Astrocyte (in vitro differentiated cells and primary cell): ENCODE data around the gene ZRANB1. TPM values are rescaled to one million over a fixed set of nuclear protein-coding genes. Genes with fewer than 3 reads are reported as not detected.

ENCODE experiments used
- DNase-seq: peaks from one replicate; pipeline ENCODE4 v3.0.0-alpha.2; 2010; ENCODE audit warnings: low read depth
- FAIRE-seq: peaks from 2 replicates; lab custom pipeline; 2011; peaks lifted over from hg19 to GRCh38; lab: Jason Lieb, UNC
- H2AFZ ChIP-seq: 2 replicates; pipeline ENCODE4 v1.6.0; 2012; ENCODE audit warnings: low read depth, low read length, inconsistent platforms
- H3K27ac ChIP-seq: 2 replicates; pipeline ENCODE4 v1.5.1; 2011; ENCODE audit warnings: low read depth, low read length, inconsistent platforms
- H3K27me3 ChIP-seq: 2 replicates; pipeline ENCODE4 v1.6.0; 2011; ENCODE audit warnings: low read length, inconsistent platforms; ENCODE audit not compliant: insufficient read depth
- H3K36me3 ChIP-seq: 2 replicates; pipeline ENCODE4 v1.5.1; 2011; ENCODE audit warnings: low read length, inconsistent platforms; ENCODE audit not compliant: insufficient read depth
- H3K4me1 ChIP-seq: 2 replicates; pipeline ENCODE4 v1.5.1; 2011; ENCODE audit warnings: low read length, inconsistent platforms; ENCODE audit not compliant: insufficient read depth
- H3K4me2 ChIP-seq: 2 replicates; pipeline ENCODE4 v1.6.0; 2012; ENCODE audit warnings: low read length, inconsistent platforms
- H3K4me3 ChIP-seq: 2 replicates; pipeline ENCODE4 v1.5.1; 2011; ENCODE audit warnings: low read depth, mild to moderate bottlenecking, low read length, inconsistent platforms; ENCODE audit not compliant: insufficient read depth
- H3K79me2 ChIP-seq: 2 replicates; pipeline ENCODE4 v1.6.0; 2012; ENCODE audit warnings: mild to moderate bottlenecking, low read length, inconsistent platforms; ENCODE audit not compliant: insufficient read depth
- H3K9ac ChIP-seq: 2 replicates; pipeline ENCODE4 v1.6.0; 2012; ENCODE audit warnings: mild to moderate bottlenecking, low read length, inconsistent platforms
- H3K9me3 ChIP-seq: 2 replicates; pipeline ENCODE4 v1.5.1; 2012; ENCODE audit warnings: low read depth, mild to moderate bottlenecking, low read length, inconsistent platforms; ENCODE audit not compliant: insufficient read depth
- H4K20me1 ChIP-seq: 2 replicates; pipeline ENCODE4 v1.6.0; 2012; ENCODE audit warnings: low read length, inconsistent platforms; ENCODE audit not compliant: insufficient read depth
- H3K27ac Mint-ChIP-seq: one replicate; pipeline ENCODE4 v1.8.0; 2021; ENCODE audit warnings: mild to moderate bottlenecking, mixed read lengths; ENCODE audit not compliant: unreplicated experiment
- H3K27me3 Mint-ChIP-seq: one replicate; pipeline ENCODE4 v1.8.0; 2021; ENCODE audit warnings: low read depth, mixed read lengths; ENCODE audit not compliant: unreplicated experiment
- H3K36me3 Mint-ChIP-seq: one replicate; pipeline ENCODE4 v1.8.0; 2021; ENCODE audit warnings: low read depth, mixed read lengths; ENCODE audit not compliant: unreplicated experiment
- H3K4me1 Mint-ChIP-seq: one replicate; pipeline ENCODE4 v1.8.0; 2021; ENCODE audit warnings: low read depth, mixed read lengths; ENCODE audit not compliant: unreplicated experiment
- H3K4me3 Mint-ChIP-seq: one replicate; pipeline ENCODE4 v1.8.0; 2021; ENCODE audit warnings: mild to moderate bottlenecking, moderate library complexity, mixed read lengths; ENCODE audit not compliant: unreplicated experiment
- H3K9me3 Mint-ChIP-seq: one replicate; pipeline ENCODE4 v1.8.0; 2021; ENCODE audit warnings: mild to moderate bottlenecking, mixed read lengths; ENCODE audit not compliant: unreplicated experiment
- CTCF ChIP-seq: IDR thresholded peaks from 2 replicates; pipeline ENCODE4 v1.5.1; 2011; ENCODE audit warnings: low read depth, mild to moderate bottlenecking, inconsistent platforms, low read length, moderate library complexity; ENCODE audit not compliant: insufficient read depth
- EZH2 ChIP-seq: IDR thresholded peaks from 2 replicates; pipeline ENCODE4 v1.6.1; 2012; ENCODE audit warnings: mild to moderate bottlenecking, low read length, inconsistent platforms; ENCODE audit not compliant: insufficient read depth
- total RNA-seq: library from RNA; stranded (reverse); gene quantifications from 2 replicates; pipeline ENCODE4 v1.2.1, GENCODE V29; 2021

ZRANB1 gene
- total RNA-seq, 1 donor from 2014 or later = 24.9 TPM

- Mint-ChIP-seq H3K27me3 (no peaks in the 10 kb centered on the region), H3K36me3 (peaks cover 18% of the 10 kb centered on the region), H3K4me3 (no peak overlapping the region), H3K27ac (no peak overlapping the region), H3K9me3 (no peaks in the 10 kb centered on the region), H3K4me1 (peaks cover 15% of the 10 kb centered on the region)
- no peaks in the 10 kb centered on the region for H3K9me3 ChIP-seq
- H3K27me3 ChIP-seq = no peaks in the 10 kb centered on the region
- DNase-seq (no peak), FAIRE-seq (no peak)
- no peak overlapping the region for H3K4me2 ChIP-seq
- H3K4me3 ChIP-seq = no peak overlapping the region
- no peaks in the 10 kb centered on the region for H3K36me3 ChIP-seq
- no peaks in the 10 kb centered on the region for H3K4me1 ChIP-seq
- peaks cover 98% of the 10 kb centered on the region for H4K20me1 ChIP-seq
- TF ChIP-seq CTCF = no peak
- no peak overlapping the region for H3K27ac ChIP-seq
- no peak overlapping the region for H2AFZ ChIP-seq
- H3K79me2 ChIP-seq = peaks cover 87% of the 10 kb centered on the region
- H3K9ac ChIP-seq = no peak overlapping the region
These were observed 71.6 kb downstream of the ZRANB1 start for GRCh38 chr10:125013529-125013872.

GRCh38 chr10:125014086-125014830, 72.3 kb downstream of the ZRANB1 start:
- Mint-ChIP-seq H3K4me3 (no peak overlapping the region), H3K27ac (no peak overlapping the region), H3K27me3 (no peaks in the 10 kb centered on the region), H3K9me3 (no peaks in the 10 kb centered on the region), H3K36me3 (peaks cover 18% of the 10 kb centered on the region), H3K4me1 (peaks cover 9% of the 10 kb centered on the region)
- Histone ChIP-seq H3K36me3 (no peaks in the 10 kb centered on the region), H3K9me3 (no peaks in the 10 kb centered on the region), H3K9ac (no peak overlapping the region), H3K4me1 (no peaks in the 10 kb centered on the region), H2AFZ (no peak overlapping the region), H3K4me3 (no peak overlapping the region), H3K4me2 (no peak overlapping the region), H3K27ac (no peak overlapping the region), H3K79me2 (peaks cover 91% of the 10 kb centered on the region), H4K20me1 (peaks cover 100% of the 10 kb centered on the region), H3K27me3 (no peaks in the 10 kb centered on the region)
- FAIRE-seq (no peak), DNase-seq (no peak)
- TF ChIP-seq EZH2 (no peak), CTCF (no peak)

- H3K27ac Mint-ChIP-seq = no peak overlapping the region
- no peak overlapping the region for H3K4me3 Mint-ChIP-seq
- peaks cover 18% of the 10 kb centered on the region for H3K36me3 Mint-ChIP-seq
- FAIRE-seq (no peak), DNase-seq (no peak)
- no peak for TF ChIP-seq EZH2
- TF ChIP-seq CTCF = no peak
- Histone ChIP-seq H2AFZ (no peak overlapping the region), H3K4me2 (no peak overlapping the region), H3K9me3 (no peaks in the 10 kb centered on the region), H3K9ac (no peak overlapping the region), H3K4me3 (no peak overlapping the region), H3K79me2 (peaks cover 91% of the 10 kb centered on the region), H4K20me1 (peaks cover 100% of the 10 kb centered on the region), H3K4me1 (no peaks in the 10 kb centered on the region), H3K27me3 (no peaks in the 10 kb centered on the region), H3K36me3 (no peaks in the 10 kb centered on the region), H3K27ac (no peak overlapping the region)
- peaks cover 6% of the 10 kb centered on the region for H3K4me1 Mint-ChIP-seq
- H3K9me3 Mint-ChIP-seq = no peaks in the 10 kb centered on the region
- no peaks in the 10 kb centered on the region for H3K27me3 Mint-ChIP-seq
These were observed 73.0 kb downstream of the ZRANB1 start for GRCh38 chr10:125014836-125015355.
